ENCODE measurements around the gene NDUFAF3. TPM values are rescaled to one million over a fixed set of nuclear protein-coding genes. Genes with fewer than 3 reads are reported as not detected.

Gene NDUFAF3
- total RNA-seq, 1 experiment from 2014 or later = 36.8 TPM

GRCh38 chr3:48985831-48986376, 36.0 kb upstream of the NDUFAF3 start (continued):
- no peak for TF ChIP-seq ATF6 (CRISPR knock-in tag; IDR thresholded peaks at IDR 0.05)
- no peak for TF ChIP-seq GTF2I (CRISPR knock-in tag; conservative IDR thresholded peaks at IDR 0.05)
- no peak for TF ChIP-seq ZNF281 (CRISPR knock-in tag; IDR thresholded peaks at IDR 0.05)

- H3K9me3 Mint-ChIP-seq = no peaks in the 10 kb centered on the region
- DNase-seq (ENCODE audit: low spot score) (no peak), ATAC-seq (peak; percentile 10)
- CTCF ChIA-PET = interaction anchor here (0.6 to 7.6 kb wide), 10 partner anchors 9 to 303 kb away, joined by 3 to 107 read pairs (median 4); partner anchors contain the start of genes DALRD3, NCKIPSD, NDUFAF3 and QRICH1
- POLR2A ChIA-PET = interaction anchor here (0.5 to 4.5 kb wide), 8 partner anchors 18 to 150 kb away, joined by 3 to 61 read pairs (median 4); partner anchors contain the start of genes DALRD3, NDUFAF3, QRICH1 and WDR6
- no peaks in the 10 kb centered on the region for H3K27me3 Mint-ChIP-seq (ENCODE audit: low read depth)
- H3K27ac Mint-ChIP-seq = peak overlapping the region; percentile 92
- H3K4me1 Mint-ChIP-seq = peaks cover 23% of the 10 kb centered on the region
- H3K4me3 Mint-ChIP-seq = peak overlapping the region; percentile 89
- H3K36me3 Mint-ChIP-seq = no peaks in the 10 kb centered on the region; the same call in 1 of the 2 replicates
- no peak for TF ChIP-seq CTCF (IDR thresholded peaks at IDR 0.05)
- no peak for TF ChIP-seq ETV6 (CRISPR knock-in tag; IDR thresholded peaks at IDR 0.05)
- TF ChIP-seq TEAD4 (CRISPR knock-in tag; IDR thresholded peaks at IDR 0.05) = 0 out of 2 replicates have a peak, but pooled peaks have one; percentile 18
- 0 out of 2 replicates have a peak, but pooled peaks have one; percentile 5 for TF ChIP-seq NFYB (CRISPR knock-in tag; conservative IDR thresholded peaks at IDR 0.05; ENCODE audit: low read depth)
- TF ChIP-seq ERG (CRISPR knock-in tag; IDR thresholded peaks at IDR 0.05) = no peak
- TF ChIP-seq HMGXB4 (CRISPR knock-in tag; IDR thresholded peaks at IDR 0.05) = no peak
- TF ChIP-seq ATF2 (CRISPR knock-in tag; IDR thresholded peaks at IDR 0.05; ENCODE audit: borderline replicate concordance, low read depth) = no peak
- TF ChIP-seq FOXP1 (CRISPR knock-in tag; IDR thresholded peaks at IDR 0.05; ENCODE audit: borderline replicate concordance) = no peak
- TF ChIP-seq MAX (CRISPR knock-in tag; IDR thresholded peaks at IDR 0.05) = peak; percentile 69; the same call in 1 of the 2 replicates
- no peak for TF ChIP-seq IRF2 (CRISPR knock-in tag; IDR thresholded peaks at IDR 0.05; ENCODE audit: borderline replicate concordance, low read depth)
- TF ChIP-seq ARID4B (CRISPR knock-in tag; IDR thresholded peaks at IDR 0.05; ENCODE audit: borderline replicate concordance) = peak; percentile 45; the same call in 1 of the 2 replicates
- TF ChIP-seq ZNF232 (CRISPR knock-in tag; IDR thresholded peaks at IDR 0.05) = no peak
- peak; percentile 70 for TF ChIP-seq TEAD1 (CRISPR knock-in tag; IDR thresholded peaks at IDR 0.05)
- no peak for TF ChIP-seq HMGA2 (CRISPR knock-in tag; IDR thresholded peaks at IDR 0.05)
- TF ChIP-seq FOXJ3 (CRISPR knock-in tag; IDR thresholded peaks at IDR 0.05; ENCODE audit: borderline replicate concordance) = no peak
Measured at GRCh38 chr3:48989126-48989795, 32.7 kb upstream of the NDUFAF3 start.
